K562 (cell line): ENCODE data around the gene TK1. TPM values are rescaled to one million over a fixed set of nuclear protein-coding genes. Genes with fewer than 3 reads are reported as not detected.

Source experiments
- CBX1 ChIP-seq: sonication (generic); IDR thresholded peaks from 2 replicates; pipeline ENCODE4 v1.6.1; 2016; ENCODE audit warnings: antibody characterized with exemption, low read depth, mild to moderate bottlenecking
- CBX2 ChIP-seq: fragments of 200-600 bp; sonication (generic); IDR thresholded peaks from one replicate; pipeline ENCODE4 v1.6.1; 2012; ENCODE audit warnings: mild to moderate bottlenecking, low read length, inconsistent platforms; ENCODE audit not compliant: insufficient read depth, poor library complexity, severe bottlenecking
- CBX8 ChIP-seq: fragments of 200-600 bp; sonication (generic); IDR thresholded peaks from 2 replicates; pipeline ENCODE4 v1.6.1; 2012; ENCODE audit warnings: borderline replicate concordance, mixed run types, low read depth, mild to moderate bottlenecking, moderate library complexity, mixed read lengths, low read length, control low read depth, inconsistent platforms; ENCODE audit not compliant: poor library complexity, severe bottlenecking; ENCODE audit errors: extremely low read depth
- CHD1 ChIP-seq: fragments of 200-600 bp; sonication (generic); IDR thresholded peaks from one replicate; pipeline ENCODE4 v1.6.1; 2012; ENCODE audit warnings: mild to moderate bottlenecking, moderate library complexity, low read length, inconsistent platforms
- CREB3 ChIP-seq: fragments of 450-650 bp; conservative IDR thresholded peaks from 2 replicates; pipeline ENCODE4 v1.6.1; 2016; ENCODE audit warnings: missing genetic modification characterization, low read depth, mild to moderate bottlenecking, missing compliant biosample characterization, moderate library complexity
- CSDE1 ChIP-seq, 2 experiments: fragments of 450-650 bp; IDR thresholded peaks; 2 replicates each; pipeline ENCODE4 v1.6.1; 2016; ENCODE audit warnings: mild to moderate bottlenecking in 1 of 2
- ELF2 ChIP-seq: fragments of 250-450 bp; sonication (Bioruptor Pico); IDR thresholded peaks from 2 replicates; pipeline ENCODE4 v1.5.0; 2021; ENCODE audit warnings: mild to moderate bottlenecking
- ETV1 ChIP-seq: fragments of 450-650 bp; conservative IDR thresholded peaks from 2 replicates; pipeline ENCODE4 v1.6.1; 2016; ENCODE audit warnings: missing genetic modification characterization, control low read depth, low read depth, missing compliant biosample characterization
- GABPB2 ChIP-seq: fragments of 250-450 bp; sonication (Bioruptor Pico); conservative IDR thresholded peaks from 2 replicates; pipeline ENCODE4 v1.5.1; 2021; ENCODE audit warnings: mild to moderate bottlenecking
- JUND ChIP-seq, 2 experiments: IDR thresholded peaks; 2 replicates in 1 of 2; 3 replicates in 1 of 2; pipeline ENCODE4 v1.6.1; 2011; ENCODE audit warnings: borderline replicate concordance in 2 of 2, low read depth in 2 of 2, low read length in 2 of 2, improper control_type of control experiment in 1 of 2, missing biosample characterization in 1 of 2, missing genetic modification characterization in 1 of 2, missing genetic modification reagents in 1 of 2
- L3MBTL2 ChIP-seq: fragments of 450-650 bp; IDR thresholded peaks from 2 replicates; pipeline ENCODE4 v1.6.1; 2016; ENCODE audit warnings: mild to moderate bottlenecking, moderate library complexity
- MITF ChIP-seq: IDR thresholded peaks from 2 replicates; pipeline ENCODE4 v1.6.1; 2014; ENCODE audit warnings: antibody characterized with exemption
- NCOA2 ChIP-seq, 2 experiments: fragments of 450-650 bp; IDR thresholded peaks; 2 replicates each; pipeline ENCODE4 v1.6.1; 2018; ENCODE audit warnings: mild to moderate bottlenecking in 2 of 2, moderate library complexity in 1 of 2; ENCODE audit not compliant: partially characterized antibody in 2 of 2
- PML ChIP-seq: IDR thresholded peaks from 2 replicates; pipeline ENCODE4 v1.6.1; 2012; ENCODE audit warnings: low read length, inconsistent platforms
- POLR3G ChIP-seq: IDR thresholded peaks from 2 replicates; pipeline ENCODE4 v1.6.1; 2011; ENCODE audit not compliant: insufficient read length, insufficient replicate concordance; ENCODE audit errors: extremely low read depth
- SNRNP70 ChIP-seq: fragments of 200-400 bp; formaldehyde crosslinking; optimal IDR thresholded peaks from 2 replicates; pipeline ENCODE3; 2017; ENCODE audit warnings: low read depth, low read length
- ZBTB34 ChIP-seq: fragments of 250-450 bp; sonication (Bioruptor Pico); IDR thresholded peaks from 2 replicates; pipeline ENCODE4 v1.8.0; 2021; ENCODE audit warnings: mild to moderate bottlenecking, moderate library complexity
- ZBTB43 ChIP-seq: sonication (generic); formaldehyde crosslinking; IDR thresholded peaks from 2 replicates; pipeline ENCODE4 v1.8.0; 2023; ENCODE audit warnings: mild to moderate bottlenecking, missing genetic modification reagents
- ZNF239 ChIP-seq: fragments of 250-450 bp; sonication (Bioruptor Pico); IDR thresholded peaks from 2 replicates; pipeline ENCODE4 v1.4.0; 2020; ENCODE audit warnings: mild to moderate bottlenecking
- ZNF311 ChIP-seq: fragments of 250-450 bp; sonication (Bioruptor Pico); IDR thresholded peaks from 2 replicates; pipeline ENCODE4 v1.4.0; 2020; ENCODE audit warnings: mild to moderate bottlenecking, moderate library complexity
- ZNF444 ChIP-seq: fragments of 250-450 bp; sonication (Bioruptor Pico); IDR thresholded peaks from 2 replicates; pipeline ENCODE4 v1.4.0; 2020; ENCODE audit warnings: mild to moderate bottlenecking, moderate library complexity
- ZNF561 ChIP-seq: fragments of 450-650 bp; formaldehyde crosslinking; conservative IDR thresholded peaks from 2 replicates; pipeline ENCODE4 v1.4.0; 2020; ENCODE audit warnings: mild to moderate bottlenecking, moderate library complexity
- ZNF668 ChIP-seq: fragments of 250-450 bp; sonication (Bioruptor Pico); IDR thresholded peaks from 2 replicates; pipeline ENCODE4 v1.8.0; 2022; ENCODE audit warnings: mild to moderate bottlenecking, inconsistent platforms
- polyA plus RNA-seq, 8 experiments: library from polyadenylated mRNA; depleted of rRNA in 4 of 8; stranded (reverse) in 5 of 8; unstranded in 3 of 8; fragments of >200 nt; fragmentation: Nextera tagmentation in 2 of 8; fragmentation: Illumina TruSeq in 1 of 8; extraction: Ambion mirVana in 2 of 8; extraction: Trizol in 1 of 8; gene quantifications; 2 replicates each; pipeline versions ENCODE4 v1.2.1 to v1.2.3, GENCODE V29; 2011 to 2014; ENCODE audit warnings: inconsistent platforms in 1 of 8, missing spikeins in 1 of 8
- total RNA-seq, 7 experiments: library from RNA; depleted of rRNA in 6 of 7; stranded (reverse); fragments of >200 nt in 6 of 7; fragmentation: Illumina TruSeq in 2 of 7; extraction: Trizol in 2 of 7; gene quantifications; 2 replicates each; pipeline versions ENCODE4 v1.2.1 to v1.2.3, GENCODE V29; 2011 to 2021; ENCODE audit warnings: low replicate concordance in 1 of 7

Gene TK1
- total and polyA plus RNA-seq, 9 of the 15 experiments (the other 6 are each of a cell fraction or from before 2014, with no cell fraction given), result 8.4 to 280 (median 103) TPM

- peak; percentile 17; the same call in 1 of the 2 replicates for TF ChIP-seq CREB3 (tag)
- TF ChIP-seq ZBTB43 (CRISPR knock-in tag), result peak; percentile 27
- TF ChIP-seq POLR3G, result no peak
- TF ChIP-seq PML, result no peak
- TF ChIP-seq ZNF444 (CRISPR knock-in tag), result no peak
- peak; percentile 81 for TF ChIP-seq L3MBTL2
- TF ChIP-seq CBX2, result no peak
- TF ChIP-seq CBX1, result peak; percentile 100
- TF ChIP-seq CHD1, result peak; percentile 89
- no peak for TF ChIP-seq ZNF561
- TF ChIP-seq GABPB2, result no peak
- no peak for TF ChIP-seq CBX8
- TF ChIP-seq JUND (IDR thresholded peaks at IDR 0.05; ENCODE audit: borderline replicate concordance, low read depth, low read length), result peak; percentile 28; the same call in 1 of the 2 replicates
- TF ChIP-seq JUND (tag; IDR thresholded peaks at IDR 0.05; ENCODE audit: borderline replicate concordance, low read depth, low read length), result no peak; the same call in 2 of the 3 replicates
- no peak for TF ChIP-seq NCOA2 (IDR thresholded peaks at IDR 0.05; ENCODE audit: partially characterized antibody in 2 of 2)
- TF ChIP-seq SNRNP70, result no peak
- TF ChIP-seq ZNF311 (CRISPR knock-in tag), result no peak
- no peak for TF ChIP-seq MITF
- no peak for TF ChIP-seq ELF2 (CRISPR knock-in tag)
- TF ChIP-seq ZNF668 (CRISPR knock-in tag), result no peak
- no peak for TF ChIP-seq ZBTB34 (CRISPR knock-in tag)
- no peak for TF ChIP-seq CSDE1 (IDR thresholded peaks at IDR 0.05)
- no peak for TF ChIP-seq ZNF239
- 0 out of 2 replicates have a peak, but pooled peaks have one; percentile 20 for TF ChIP-seq ETV1 (tag)
These were observed 49.3 kb downstream of the TK1 start (continued) for GRCh38 chr17:78137392-78138203.
